ACC112 (cell line): ENCODE measurements around the gene SPATA16.
"Not testable (repeated sequence)": the region's sequence is repeated elsewhere in the genome, so short reads cannot be mapped to it uniquely, and the experiment has no call there.

Source experiments
- H2AFZ ChIP-seq: fragments of 200-600 bp; sonication (generic); one replicate; pipeline ENCODE4 v1.6.0; 2017; ENCODE audit warnings: antibody characterized with exemption, low read length; ENCODE audit not compliant: unreplicated experiment
- H3K27ac ChIP-seq: fragments of 200-600 bp; sonication (generic); 2 replicates; pipeline ENCODE4 v1.5.1; 2014; ENCODE audit warnings: low read depth, mild to moderate bottlenecking, antibody characterized with exemption, low read length, moderate library complexity
- H3K27me3 ChIP-seq: fragments of 200-600 bp; sonication (generic); 2 replicates; pipeline ENCODE4 v1.6.1; 2014; ENCODE audit warnings: mild to moderate bottlenecking, antibody characterized with exemption, low read length, moderate library complexity, mixed read lengths; ENCODE audit not compliant: insufficient read depth
- H3K36me3 ChIP-seq: fragments of 200-600 bp; sonication (generic); 2 replicates; pipeline ENCODE4 v1.6.1; 2016; ENCODE audit warnings: mild to moderate bottlenecking, antibody characterized with exemption, low read length, moderate library complexity, mixed read lengths; ENCODE audit not compliant: insufficient read depth
- H3K4me1 ChIP-seq: fragments of 200-600 bp; sonication (generic); one replicate; pipeline ENCODE4 v1.6.1; 2016; ENCODE audit warnings: low read length, mixed read lengths; ENCODE audit not compliant: insufficient read depth, unreplicated experiment, control insufficient read depth
- H3K4me3 ChIP-seq: fragments of 200-600 bp; sonication (generic); 2 replicates; pipeline ENCODE4 v1.5.1; 2014; ENCODE audit warnings: mild to moderate bottlenecking, low read depth, low read length
- H3K79me2 ChIP-seq: fragments of 200-600 bp; sonication (generic); one replicate; pipeline ENCODE4 v1.6.0; 2016; ENCODE audit warnings: low read length; ENCODE audit not compliant: control insufficient read depth, unreplicated experiment, insufficient read depth

Gene SPATA16

DNA sequence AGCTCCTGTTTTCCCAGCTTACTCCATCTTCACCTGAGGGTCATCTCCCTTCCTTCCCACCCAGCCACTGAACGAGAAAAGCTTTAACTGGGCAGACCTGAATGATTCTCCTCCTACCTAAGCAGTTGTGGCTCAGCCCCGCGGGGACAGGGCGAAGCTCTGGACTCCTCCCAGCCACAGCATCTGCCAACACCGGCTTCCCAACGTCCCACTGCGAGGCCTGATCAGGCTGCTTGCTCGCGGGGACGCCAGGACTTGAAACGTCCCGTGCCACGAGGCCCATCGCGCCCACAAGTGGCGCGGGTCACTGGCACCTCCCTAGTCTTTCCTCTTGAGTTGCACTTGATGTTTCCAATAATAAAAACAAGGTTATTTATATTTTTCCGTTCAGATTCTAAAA, at the start of gene SPATA16:
Gene SPATA16 (minus strand): TSS at position 250 of the 400 bp plus-strand sequence. CDS start 23,504 bp downstream, outside the sequence.
- H3K36me3 ChIP-seq = no peaks in the 10 kb centered on the region
- H2AFZ ChIP-seq = no peak within 1 kb of the TSS
- no peaks in the 10 kb centered on the region for H3K4me1 ChIP-seq
- no peaks in the 10 kb centered on the region for H3K79me2 ChIP-seq
- no peak within 1 kb of the TSS for H3K4me3 ChIP-seq
- H3K27ac ChIP-seq = no peak within 1 kb of the TSS
- H3K27me3 ChIP-seq = peaks cover 30% of the 10 kb centered on the region

DNA sequence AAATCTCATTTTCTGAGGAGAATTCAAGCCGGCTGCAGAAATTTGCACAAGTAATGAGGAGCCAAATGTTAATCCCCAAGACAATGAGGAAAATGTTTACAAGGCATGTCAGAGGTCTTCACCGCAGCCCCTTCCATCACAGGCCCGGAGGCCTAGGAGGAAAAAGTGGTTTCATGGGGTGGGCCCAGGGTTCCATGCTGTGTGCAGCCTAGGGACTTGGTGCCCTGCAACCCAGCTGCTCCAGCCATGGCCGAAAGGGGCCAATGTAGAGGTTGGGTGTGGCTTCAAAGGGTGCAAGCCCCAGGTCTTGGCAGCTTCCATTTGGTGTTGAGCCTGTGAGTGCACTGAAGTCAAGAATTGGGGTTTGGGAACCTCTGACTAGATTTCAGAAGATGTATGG, 42.0 kb upstream of the SPATA16 start:
- H3K4me1 ChIP-seq, H3K79me2 ChIP-seq, H3K4me3 ChIP-seq, H3K36me3 ChIP-seq, H3K27ac ChIP-seq, H2AFZ ChIP-seq, H3K27me3 ChIP-seq: not testable (repeated sequence)

GRCh38 chr3:173173652-173174051, 32.6 kb upstream of the SPATA16 start:
- no peak overlapping the region for H2AFZ ChIP-seq
- peaks cover 10% of the 10 kb centered on the region; the same call in 1 of the 2 replicates for H3K27me3 ChIP-seq
- H3K4me3 ChIP-seq = no peak overlapping the region
- H3K4me1 ChIP-seq = no peaks in the 10 kb centered on the region
- no peaks in the 10 kb centered on the region for H3K36me3 ChIP-seq
- H3K27ac ChIP-seq = no peak overlapping the region
- H3K79me2 ChIP-seq = no peaks in the 10 kb centered on the region

GRCh38 chr3:173159139-173159538, 18.1 kb upstream of the SPATA16 start:
- not testable (repeated sequence) for H3K36me3 ChIP-seq, H3K79me2 ChIP-seq, H3K27ac ChIP-seq

DNA sequence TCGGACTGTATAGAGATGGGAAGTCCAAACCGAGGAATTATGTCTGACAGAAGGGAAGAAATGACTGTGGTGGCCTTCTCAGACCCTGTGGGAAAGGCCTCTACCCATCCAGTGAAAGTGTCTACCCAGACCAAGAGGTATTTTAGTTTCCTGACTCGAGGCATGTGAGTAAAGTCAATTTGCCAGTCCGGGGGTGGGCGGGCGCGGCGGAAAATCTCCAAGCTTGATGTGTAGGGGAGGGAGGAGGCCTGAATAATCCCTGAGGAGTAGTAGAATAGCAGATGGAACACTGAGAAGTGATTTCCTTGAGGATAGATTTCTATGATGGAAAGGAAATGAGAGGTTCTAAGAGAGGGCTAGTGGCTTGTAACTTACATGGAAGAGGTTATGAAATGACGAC, 15.5 kb upstream of the SPATA16 start:
- not testable (repeated sequence) for H3K4me3 ChIP-seq, H3K4me1 ChIP-seq, H2AFZ ChIP-seq, H3K27ac ChIP-seq, H3K36me3 ChIP-seq, H3K79me2 ChIP-seq
- peaks cover 13% of the 10 kb centered on the region for H3K27me3 ChIP-seq

More at GRCh38 chr3:173159139-173159538, 18.1 kb upstream of the SPATA16 start:
- not testable (repeated sequence) for H3K4me1 ChIP-seq, H2AFZ ChIP-seq, H3K4me3 ChIP-seq
- H3K27me3 ChIP-seq = peaks cover 30% of the 10 kb centered on the region

GRCh38 chr3:173153631-173154030, 12.6 kb upstream of the SPATA16 start:
- no peaks in the 10 kb centered on the region for H3K4me1 ChIP-seq
- H3K27me3 ChIP-seq = peaks cover 12% of the 10 kb centered on the region; the same call in 1 of the 2 replicates
- no peak overlapping the region for H3K27ac ChIP-seq
- no peaks in the 10 kb centered on the region for H3K79me2 ChIP-seq
- H3K36me3 ChIP-seq = no peaks in the 10 kb centered on the region
- no peak overlapping the region for H3K4me3 ChIP-seq
- H2AFZ ChIP-seq = no peak overlapping the region

DNA sequence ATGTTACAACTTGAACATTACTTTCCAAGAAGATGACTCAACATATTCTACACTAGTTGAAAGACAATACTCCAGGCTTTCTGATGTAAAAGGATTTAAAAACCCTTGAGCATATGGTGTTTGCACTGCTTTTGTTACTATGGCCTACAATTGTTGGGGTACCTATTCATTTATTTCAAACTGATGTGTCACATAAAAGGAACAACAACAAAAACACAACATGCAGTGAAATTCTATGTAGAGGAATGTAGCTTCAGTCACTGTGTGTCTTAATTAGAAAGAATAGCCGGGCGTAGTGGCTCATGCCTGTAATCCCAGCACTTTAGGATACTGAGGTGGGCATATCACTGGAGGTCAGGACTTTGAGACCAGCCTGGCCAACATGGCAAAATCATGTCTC, 1.6 kb downstream of the SPATA16 start:
- H3K4me1 ChIP-seq = no peaks in the 10 kb centered on the region
- no peak overlapping the region for H2AFZ ChIP-seq
- no peak overlapping the region for H3K27ac ChIP-seq
- H3K36me3 ChIP-seq = no peaks in the 10 kb centered on the region
- H3K4me3 ChIP-seq = no peak overlapping the region
- no peaks in the 10 kb centered on the region for H3K79me2 ChIP-seq
- H3K27me3 ChIP-seq = peaks cover 29% of the 10 kb centered on the region

- H3K4me3 ChIP-seq = no peak overlapping the region
Measured at GRCh38 chr3:173138026-173138425, 3.0 kb downstream of the SPATA16 start.

DNA sequence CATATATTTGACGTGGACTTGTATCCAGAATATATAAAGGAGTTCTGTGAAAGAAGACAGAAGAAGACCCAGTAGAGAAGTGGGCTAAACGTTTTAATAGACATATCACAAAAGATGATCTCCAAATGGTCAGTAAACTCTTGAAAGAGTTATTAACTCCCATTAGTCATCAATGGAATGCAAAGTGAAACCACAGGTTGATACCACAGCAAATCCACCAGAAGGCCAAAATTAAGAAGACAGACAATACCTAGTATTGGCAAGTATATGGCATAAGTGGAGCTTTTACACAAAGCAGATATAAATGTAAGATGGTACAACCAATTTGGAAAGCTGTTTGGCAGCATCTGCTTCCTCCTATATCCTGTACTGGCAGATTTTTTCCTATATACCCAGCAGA, 6.0 kb downstream of the SPATA16 start:
- H3K27me3 ChIP-seq = peaks cover 44% of the 10 kb centered on the region
- H3K36me3 ChIP-seq = no peaks in the 10 kb centered on the region
- no peaks in the 10 kb centered on the region for H3K79me2 ChIP-seq
- no peak overlapping the region for H2AFZ ChIP-seq
- no peak overlapping the region for H3K27ac ChIP-seq
- no peak overlapping the region for H3K4me3 ChIP-seq
- H3K4me1 ChIP-seq = no peaks in the 10 kb centered on the region

More at GRCh38 chr3:173138026-173138425, 3.0 kb downstream of the SPATA16 start:
- H3K79me2 ChIP-seq = no peaks in the 10 kb centered on the region
- H3K27ac ChIP-seq = no peak overlapping the region
- no peaks in the 10 kb centered on the region for H3K36me3 ChIP-seq
- H3K4me1 ChIP-seq = no peaks in the 10 kb centered on the region
- H3K27me3 ChIP-seq = peaks cover 29% of the 10 kb centered on the region
- no peak overlapping the region for H2AFZ ChIP-seq

DNA sequence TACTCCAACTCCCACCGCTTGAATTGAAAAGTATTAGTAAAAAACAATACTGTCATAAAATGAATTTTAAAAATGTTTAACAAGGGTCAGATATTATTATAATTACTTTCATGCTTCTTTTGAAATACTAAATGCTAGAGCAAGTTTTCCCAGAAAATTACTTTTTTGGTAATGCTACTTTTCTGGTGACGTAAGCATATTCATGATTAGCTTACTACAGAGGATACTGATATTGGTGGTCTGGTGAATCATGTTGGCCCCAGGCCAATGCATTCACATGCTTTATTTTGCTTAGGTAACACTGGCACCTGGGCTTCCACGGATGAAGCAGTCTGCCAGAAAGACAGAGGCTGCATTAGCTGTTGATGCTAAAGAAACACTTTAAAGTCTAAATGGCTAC, 12.4 kb downstream of the SPATA16 start:
- no peak overlapping the region for H2AFZ ChIP-seq
- no peaks in the 10 kb centered on the region for H3K36me3 ChIP-seq
- H3K4me1 ChIP-seq = no peaks in the 10 kb centered on the region
- no peak overlapping the region for H3K27ac ChIP-seq
- H3K4me3 ChIP-seq = no peak overlapping the region
- H3K27me3 ChIP-seq = peaks cover 63% of the 10 kb centered on the region
- no peaks in the 10 kb centered on the region for H3K79me2 ChIP-seq

DNA sequence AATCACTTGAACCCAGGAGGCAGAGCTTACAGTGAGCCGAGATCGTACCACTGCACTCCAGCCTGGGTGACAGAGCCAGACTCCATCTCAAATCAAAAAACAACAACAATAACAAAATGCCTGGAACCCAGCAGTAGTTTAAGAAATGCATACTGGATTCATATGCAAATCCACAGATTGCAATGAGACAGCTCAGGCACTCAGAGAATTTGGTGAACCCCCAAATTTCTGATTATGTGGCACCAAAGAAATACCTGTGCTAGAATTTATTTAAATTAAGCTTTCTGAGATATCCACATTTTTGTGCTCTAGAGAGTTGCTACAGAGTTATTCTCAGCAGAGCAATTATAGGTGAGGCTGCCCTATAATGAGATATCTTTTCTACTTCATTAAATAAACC, 29.7 kb downstream of the SPATA16 start:
- no peak overlapping the region for H3K27ac ChIP-seq

More for the DNA sequence above, 29.7 kb downstream of the SPATA16 start:
- Histone ChIP-seq H3K79me2 (no peaks in the 10 kb centered on the region), H3K27me3 (peaks cover 55% of the 10 kb centered on the region), H2AFZ (no peak overlapping the region), H3K4me1 (no peaks in the 10 kb centered on the region), H3K36me3 (no peaks in the 10 kb centered on the region), H3K4me3 (no peak overlapping the region)
